Left renal pelvis (tissue), 4 donors: ENCODE results near the gene UBTF. TPM values are rescaled to one million over a fixed set of nuclear protein-coding genes. Genes with fewer than 3 reads are reported as not detected.

Source experiments
- DNase-seq, 4 donors: peaks; one replicate each; pipeline ENCODE4 v3.0.0-alpha.2; 2013; ENCODE audit warnings: low read depth in 4 of 4, low spot score in 3 of 4
- polyA plus RNA-seq, 4 donors: library from polyadenylated mRNA; unstranded; fragments of 120-200 nt; gene quantifications; one replicate each; pipeline ENCODE4 v1.2.1, GENCODE V29; 2013; ENCODE audit not compliant: insufficient read length in 4 of 4

Gene UBTF
- polyA plus RNA-seq, 4 donors = 121 to 137 (median 129) TPM

- no peak for DNase-seq
Observed at GRCh38 chr17:44216694-44217093, 2.8 kb downstream of the UBTF start.

DNA sequence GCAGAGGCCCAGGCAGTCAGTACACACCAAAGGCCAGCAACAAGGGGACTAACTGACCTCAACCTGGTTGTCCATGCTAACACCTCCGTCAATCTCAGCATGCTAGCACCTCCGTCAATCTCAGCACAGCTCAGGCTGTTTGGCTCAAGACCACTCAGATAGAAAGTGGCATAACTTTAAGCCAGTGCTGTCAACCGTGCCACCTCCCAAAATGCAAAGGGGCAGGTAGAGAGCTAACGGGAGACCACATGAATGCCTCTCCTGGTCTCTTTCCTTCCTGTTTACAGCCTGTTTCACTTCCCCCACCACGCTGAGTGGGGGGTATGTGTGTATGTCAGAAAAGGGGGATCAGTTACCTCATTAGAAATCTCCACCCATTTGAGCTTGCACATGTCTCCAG, 3.3 kb downstream of the UBTF start:
- no peak for DNase-seq

GRCh38 chr17:44214896-44215295, 4.6 kb downstream of the UBTF start:
- no peak for DNase-seq

- no peak for DNase-seq
Observed at GRCh38 chr17:44214230-44214494, 5.3 kb downstream of the UBTF start.

DNA sequence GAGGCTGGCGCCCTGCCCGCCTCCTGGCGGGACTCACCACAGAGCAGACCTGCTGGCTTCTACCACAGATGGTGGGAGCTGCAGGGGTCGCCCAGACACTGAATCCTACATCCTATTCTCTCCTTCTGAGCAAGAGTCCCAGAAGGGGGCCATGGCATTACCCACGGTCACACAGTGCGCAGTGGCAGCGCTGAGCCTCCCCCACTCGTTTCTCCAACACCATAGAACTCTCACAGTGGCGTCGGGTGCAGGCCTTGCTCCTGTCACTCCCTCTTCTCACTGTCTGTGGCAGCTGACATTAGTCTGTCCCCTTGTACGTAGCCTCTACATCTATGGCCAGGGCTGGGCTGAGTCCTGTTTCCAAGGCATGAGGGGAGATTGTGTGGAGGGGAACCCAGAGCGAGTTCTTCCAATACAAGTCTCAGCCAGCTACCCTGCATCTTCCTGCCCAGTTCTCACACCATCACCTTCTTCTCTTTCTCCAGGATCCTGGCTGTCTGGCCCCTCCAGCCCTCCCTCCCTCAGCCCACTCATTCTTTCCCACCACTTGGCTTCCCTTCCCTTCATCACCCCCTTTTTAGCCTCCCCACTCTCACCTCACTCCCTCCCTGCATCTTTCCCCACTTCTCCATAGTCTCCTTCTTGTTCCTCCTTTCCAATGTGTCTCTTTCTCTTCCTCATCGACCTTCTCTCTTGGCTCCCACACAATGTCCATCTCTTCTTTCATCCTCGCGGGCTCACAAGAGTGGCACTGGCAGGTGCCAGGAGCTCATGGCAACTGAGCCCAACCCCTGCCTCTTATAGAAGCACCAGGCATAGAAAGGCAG, 5.9 kb downstream of the UBTF start:
- no peak for DNase-seq

DNA sequence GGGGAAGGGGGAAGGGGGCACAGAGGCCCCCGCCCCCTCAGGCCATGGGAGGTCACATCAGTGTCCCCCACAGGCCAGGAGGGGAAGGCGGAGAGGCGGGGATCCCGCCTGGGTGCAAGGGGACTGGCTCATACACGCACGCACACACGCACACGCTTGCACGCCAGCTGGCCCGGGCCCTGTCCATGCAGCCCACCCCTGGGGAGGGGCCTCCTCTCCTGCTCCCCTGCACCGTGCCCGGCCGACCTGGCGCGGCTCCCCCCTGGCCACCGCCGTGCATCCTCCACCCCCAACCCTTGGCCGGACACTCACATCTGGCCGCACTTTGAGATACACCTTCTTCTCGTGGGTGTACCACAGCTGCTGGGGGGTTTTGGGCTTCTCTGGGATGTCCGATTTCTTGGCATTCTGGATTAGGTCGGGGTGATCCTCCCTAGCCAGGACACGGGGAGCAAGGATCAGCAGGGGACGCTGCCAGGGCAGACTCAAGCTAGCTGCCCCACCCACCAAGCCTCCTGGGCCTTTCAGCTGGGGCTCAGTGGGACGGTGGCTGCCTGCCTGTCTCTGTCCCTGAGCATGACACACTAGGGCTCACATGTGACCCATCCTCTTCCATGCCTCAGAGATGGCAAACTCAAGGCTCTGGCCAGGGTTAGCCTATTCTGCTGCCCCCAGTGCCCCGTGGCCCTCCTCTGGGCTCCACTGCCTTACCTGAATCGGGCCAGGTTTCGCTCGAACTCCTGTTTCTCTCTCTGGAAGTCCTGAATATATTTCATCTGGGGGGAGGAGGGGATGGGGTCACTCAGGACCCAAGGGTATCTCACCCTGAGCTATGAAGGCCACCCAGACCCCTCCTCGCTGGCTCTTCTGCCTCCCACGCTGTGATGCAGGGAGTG, 6.7 kb downstream of the UBTF start:
- DNase-seq = no peak

DNA sequence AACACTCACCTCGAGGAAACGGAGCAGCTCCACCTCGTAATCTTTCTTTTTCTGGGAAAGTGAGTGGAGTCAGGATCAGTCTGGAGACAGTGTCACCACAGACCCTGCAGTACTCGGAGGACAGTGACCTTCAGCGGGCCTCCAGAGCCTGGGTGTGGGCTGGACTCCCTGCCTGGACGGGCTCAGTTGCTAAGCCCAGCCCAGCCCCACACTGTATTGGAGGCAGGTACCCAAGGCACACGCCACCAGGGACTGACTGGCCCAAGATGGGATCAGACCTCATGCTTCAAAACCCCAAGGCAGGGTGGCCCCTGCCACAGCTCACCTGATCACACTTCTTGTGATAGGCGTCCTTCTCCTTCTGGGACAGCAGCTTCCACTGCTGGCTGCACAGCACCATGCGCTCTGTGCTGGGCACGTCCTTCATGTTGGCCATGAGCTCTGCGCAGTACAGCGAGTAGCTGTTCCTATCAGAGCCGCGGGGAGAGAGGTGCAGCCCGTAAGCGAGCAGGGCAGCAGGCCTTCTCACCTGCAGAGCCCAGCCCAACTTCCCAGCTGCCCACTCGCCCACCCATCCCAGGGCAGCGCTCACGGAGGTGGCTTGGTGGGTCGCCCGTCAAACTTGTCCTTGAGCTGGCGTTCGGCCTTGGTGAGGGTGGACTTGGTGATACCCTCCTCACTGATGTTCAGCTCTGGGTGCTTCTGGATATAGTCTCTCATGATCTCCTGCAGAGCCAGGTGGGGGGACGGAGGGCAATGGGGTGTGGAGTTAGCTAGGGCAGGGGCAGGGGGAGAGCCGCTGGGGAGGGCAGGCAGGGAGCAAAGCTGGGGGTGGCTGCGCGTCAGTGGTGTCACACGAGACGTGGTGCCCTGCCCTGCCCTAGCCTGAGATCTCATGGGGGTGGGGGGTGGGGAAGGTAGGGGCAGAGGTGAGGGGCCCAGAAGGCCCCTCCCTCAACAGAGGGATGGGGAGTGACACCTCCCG, 7.9 kb downstream of the UBTF start:
- DNase-seq = no peak

GRCh38 chr17:44210342-44211192, 8.9 kb downstream of the UBTF start:
- no peak for DNase-seq

GRCh38 chr17:44209786-44210341, 9.6 kb downstream of the UBTF start:
- no peak for DNase-seq

GRCh38 chr17:44207743-44208142, 11.7 kb downstream of the UBTF start:
- no peak for DNase-seq

DNA sequence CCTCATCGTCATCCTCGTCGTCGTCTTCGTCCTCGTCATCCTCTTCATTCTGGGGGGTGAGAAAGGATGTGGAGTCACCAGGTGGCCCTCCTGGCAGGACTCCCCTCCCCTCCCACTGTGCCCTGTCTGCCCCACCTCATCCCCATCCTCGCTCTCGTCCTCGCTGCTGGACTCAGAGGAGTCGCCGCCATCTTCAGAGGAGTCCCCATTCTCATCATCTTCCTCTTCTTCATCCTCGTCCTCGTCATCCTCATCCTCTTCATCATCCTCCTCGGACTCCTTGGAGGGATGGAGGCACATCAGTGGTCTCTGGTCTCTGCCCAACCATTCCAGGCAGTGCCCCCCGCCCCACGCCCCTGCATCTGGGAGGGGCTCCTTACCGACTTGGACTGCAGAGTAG, 12.2 kb downstream of the UBTF start:
- DNase-seq = no peak

GRCh38 chr17:44206825-44207155, 12.7 kb downstream of the UBTF start:
- no peak for DNase-seq

DNA sequence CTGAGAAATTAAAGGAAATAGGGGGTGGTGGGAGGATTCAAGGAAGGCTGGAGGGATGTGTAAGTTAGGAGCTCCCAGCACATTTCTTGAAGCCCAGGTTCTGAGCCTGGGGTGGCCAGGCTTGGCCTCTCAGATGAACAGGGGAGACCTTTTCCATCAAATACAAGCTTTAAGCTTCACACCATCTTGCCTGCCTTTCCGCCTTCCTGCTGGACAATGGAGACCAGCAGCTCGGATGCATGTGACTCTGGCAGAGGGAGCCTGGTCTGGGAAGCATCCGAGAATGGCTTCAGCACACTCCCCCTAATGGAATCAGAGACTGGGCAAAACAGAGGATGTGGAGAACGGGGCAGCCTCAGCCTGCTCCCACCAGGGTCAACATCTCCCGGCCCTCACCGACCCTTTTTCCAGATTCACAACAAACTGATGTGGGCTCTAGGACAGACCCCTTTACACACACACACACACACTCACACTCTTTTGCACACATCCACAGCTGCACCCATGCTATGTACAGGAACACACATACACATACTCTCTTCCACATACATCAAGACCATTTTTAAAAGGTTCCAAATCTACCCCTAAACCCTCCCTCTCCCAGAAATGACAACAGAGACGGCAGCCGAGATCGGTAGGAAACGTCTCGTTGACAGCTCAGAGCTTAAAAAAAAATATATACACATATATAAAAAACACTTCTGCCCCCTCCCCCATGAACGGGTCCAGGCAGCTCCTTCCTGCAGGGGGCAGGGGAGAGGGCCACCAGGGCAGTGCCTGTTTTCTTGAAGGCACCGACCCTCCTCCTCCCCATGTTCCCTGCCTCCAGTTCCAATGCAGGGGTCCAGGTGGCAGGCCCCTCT, 13.3 kb downstream of the UBTF start:
- DNase-seq = no peak

- DNase-seq = no peak
Observed at GRCh38 chr17:44204441-44204882, 15.0 kb downstream of the UBTF start.

- no peak for DNase-seq
Observed at GRCh38 chr17:44203731-44204440, 15.6 kb downstream of the UBTF start.

- DNase-seq = no peak
Observed at GRCh38 chr17:44202756-44203155, 16.7 kb downstream of the UBTF start.

GRCh38 chr17:44200478-44201155, 18.9 kb downstream of the UBTF start:
- no peak for DNase-seq
